Glomerular visceral epithelial cell (primary cell): ENCODE data around the gene BIRC6.

Experiments
- DNase-seq: peaks from one replicate; pipeline ENCODE4 v3.0.0-alpha.2; 2016; ENCODE audit errors: extremely low spot score

BIRC6 gene

DNA sequence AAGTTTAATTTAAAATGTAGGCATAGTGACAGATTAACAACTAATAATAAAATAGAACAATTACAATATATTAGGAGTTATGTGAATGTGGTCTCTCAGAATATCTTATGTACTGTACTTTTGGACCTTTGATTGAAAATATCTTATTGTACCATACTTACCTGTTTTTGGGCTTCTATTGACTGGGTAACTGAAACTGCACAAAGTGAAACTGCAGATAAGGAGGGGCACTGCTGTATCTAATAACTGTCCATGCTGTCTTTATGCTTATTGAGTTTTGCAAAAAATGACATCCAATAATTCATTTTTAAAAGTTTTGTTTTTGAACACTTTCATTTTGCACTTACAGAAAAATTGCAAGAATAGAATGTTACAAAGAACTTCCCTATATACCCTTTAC is 19.9 kb downstream of the BIRC6 start:
- no peak for DNase-seq

- no peak for DNase-seq
Observed at GRCh38 chr2:32377928-32378327, 21.1 kb downstream of the BIRC6 start.

DNA sequence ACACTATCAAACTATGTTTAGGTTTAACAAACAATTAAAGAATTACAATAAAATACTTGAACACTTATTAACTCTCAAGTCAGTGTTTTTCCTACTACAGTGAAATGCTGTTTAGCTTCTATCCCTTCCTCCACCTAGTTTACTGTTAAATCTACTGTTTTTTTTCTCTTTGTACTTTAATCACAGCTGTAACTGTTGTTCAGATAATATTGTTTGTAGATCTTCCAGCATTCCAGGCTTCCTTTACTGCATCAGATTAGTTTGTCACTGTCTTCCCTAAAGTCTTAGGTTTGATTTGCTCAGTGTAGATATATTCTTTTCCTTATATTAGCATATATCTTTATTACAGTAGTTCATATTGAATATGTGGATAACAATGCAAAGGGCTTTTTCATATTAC is 22.5 kb downstream of the BIRC6 start:
- no peak for DNase-seq

- DNase-seq: no peak
Observed at GRCh38 chr2:32383858-32384257, 27.0 kb downstream of the BIRC6 start.

DNA sequence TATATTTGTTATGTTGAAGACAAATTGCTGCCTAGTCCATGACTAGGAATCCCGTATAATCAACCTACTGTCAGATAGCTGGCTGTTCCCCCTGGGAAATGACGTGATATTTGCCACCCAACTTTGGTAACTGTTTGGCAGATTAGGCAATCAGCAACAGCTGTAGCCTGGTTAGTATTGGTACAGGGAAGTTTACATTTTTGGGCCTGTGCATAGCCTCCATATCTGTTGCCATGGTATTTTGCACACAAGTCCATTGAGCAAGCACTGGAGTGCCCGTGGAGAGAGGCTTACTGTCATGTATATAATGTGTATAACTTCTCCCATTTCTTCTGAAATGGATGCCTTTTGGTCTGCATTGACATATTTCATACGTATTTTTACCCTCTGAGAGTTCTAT is 27.7 kb downstream of the BIRC6 start:
- no peak for DNase-seq

GRCh38 chr2:32386739-32387138 is 29.9 kb downstream of the BIRC6 start:
- DNase-seq: no peak

DNA sequence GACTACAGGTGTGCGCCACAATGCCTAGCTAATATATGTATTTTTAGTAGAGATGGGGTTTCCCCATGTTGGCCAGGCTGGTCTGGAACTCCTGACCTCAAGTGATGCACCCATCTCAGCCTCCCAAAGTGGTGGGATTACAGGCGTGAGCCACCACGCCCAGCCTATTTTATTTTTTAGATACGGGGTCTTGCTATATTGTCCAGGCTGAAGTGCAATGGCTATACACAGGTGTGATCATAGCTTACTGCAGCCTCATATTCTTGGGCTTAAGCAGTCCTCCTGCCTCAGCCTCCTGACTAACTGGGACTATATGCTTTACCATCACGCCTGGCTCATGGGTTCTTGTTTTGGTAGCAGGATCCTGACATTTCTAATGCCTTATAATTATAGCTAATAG is 42.4 kb downstream of the BIRC6 start:
- no peak for DNase-seq

DNA sequence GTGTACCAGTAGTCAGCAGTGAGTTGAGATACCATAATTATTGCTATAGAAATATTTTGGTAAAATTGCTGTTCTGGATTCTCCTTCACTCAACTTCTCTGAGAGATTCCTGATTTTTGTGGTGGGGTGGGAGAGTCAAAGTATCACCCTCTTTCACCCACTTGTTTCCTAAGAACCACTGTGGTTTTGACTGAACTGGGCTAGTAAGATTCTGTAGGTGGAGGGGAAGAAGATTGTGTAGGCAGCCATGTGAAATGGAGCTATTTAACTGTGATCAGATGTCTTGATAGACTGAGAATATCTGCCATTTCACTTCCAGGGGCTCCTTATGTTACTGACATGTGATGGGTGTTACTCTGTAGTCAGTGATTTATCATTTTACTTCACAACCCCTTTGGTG is 45.3 kb downstream of the BIRC6 start:
- no peak for DNase-seq

DNA sequence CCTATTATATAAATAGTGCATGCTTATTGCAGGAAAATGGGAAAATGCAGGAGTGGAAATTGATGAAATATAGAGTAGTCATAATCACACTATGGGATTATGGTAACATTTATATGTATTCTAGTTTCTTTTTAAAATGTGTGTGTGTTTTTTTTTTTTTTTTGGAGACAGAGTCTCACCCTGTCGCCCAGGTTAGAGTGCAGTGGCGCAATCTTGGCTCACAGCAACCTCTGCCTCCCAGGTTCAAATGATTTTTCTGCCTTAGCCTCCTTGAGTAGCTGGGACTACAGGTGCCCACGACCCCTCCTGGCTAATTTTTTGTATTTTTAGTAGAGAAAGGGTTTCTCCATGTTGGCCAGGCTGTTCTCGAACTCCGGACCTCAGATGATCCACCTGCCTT is 47.0 kb downstream of the BIRC6 start:
- no peak for DNase-seq

- DNase-seq: no peak
Observed at GRCh38 chr2:32404691-32405090, 47.9 kb downstream of the BIRC6 start.

GRCh38 chr2:32416519-32416918 is 59.7 kb downstream of the BIRC6 start:
- no peak for DNase-seq

GRCh38 chr2:32417659-32418058 is 60.8 kb downstream of the BIRC6 start:
- DNase-seq: no peak

GRCh38 chr2:32418778-32419177 is 62.0 kb downstream of the BIRC6 start:
- DNase-seq: peak; percentile 5

- no peak for DNase-seq
Observed at GRCh38 chr2:32422133-32422532, 65.3 kb downstream of the BIRC6 start.

DNA sequence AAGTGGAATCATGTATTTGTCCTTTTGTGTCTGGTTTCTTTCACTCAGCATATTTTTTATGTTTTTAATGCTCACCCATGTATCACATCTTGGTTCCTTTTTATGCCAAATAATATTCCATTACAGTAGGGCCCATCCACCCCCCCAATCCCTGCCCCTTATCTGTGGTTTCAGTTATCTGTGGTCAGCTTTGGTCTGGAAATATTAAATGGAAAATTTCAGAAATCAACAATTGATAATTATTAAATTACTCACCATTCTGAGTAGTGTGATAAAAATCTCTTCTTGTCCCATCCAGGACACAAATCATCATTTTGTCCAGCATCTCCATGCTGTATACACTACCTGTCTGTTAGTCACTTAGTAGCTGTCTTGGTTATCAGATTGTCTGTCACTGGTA is 66.7 kb downstream of the BIRC6 start:
- no peak for DNase-seq

DNA sequence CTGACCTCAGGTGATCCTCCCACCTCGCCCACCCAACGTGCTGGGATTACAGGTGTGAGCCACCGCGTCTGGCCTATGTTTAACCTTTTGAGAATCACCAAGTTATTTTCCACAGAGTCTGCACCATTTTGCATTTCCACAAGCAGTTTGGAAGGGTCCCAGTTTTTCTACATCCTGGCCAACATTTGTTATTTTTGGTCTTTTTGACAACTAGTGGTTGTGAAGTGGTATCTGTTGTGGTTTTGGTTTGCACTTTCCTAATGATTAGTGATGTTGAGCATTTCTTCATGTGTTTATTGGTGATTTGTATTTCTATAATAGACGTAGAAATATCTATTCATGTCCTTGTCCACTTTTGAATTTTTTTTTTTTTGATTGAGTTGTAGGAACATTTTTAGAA is 67.9 kb downstream of the BIRC6 start:
- no peak for DNase-seq

- no peak for DNase-seq
Observed at GRCh38 chr2:32425719-32426141, 68.9 kb downstream of the BIRC6 start.

- no peak for DNase-seq
Observed at GRCh38 chr2:32427672-32428610, 71.1 kb downstream of the BIRC6 start.

- DNase-seq: no peak
Observed at GRCh38 chr2:32430804-32431203, 74.0 kb downstream of the BIRC6 start.

DNA sequence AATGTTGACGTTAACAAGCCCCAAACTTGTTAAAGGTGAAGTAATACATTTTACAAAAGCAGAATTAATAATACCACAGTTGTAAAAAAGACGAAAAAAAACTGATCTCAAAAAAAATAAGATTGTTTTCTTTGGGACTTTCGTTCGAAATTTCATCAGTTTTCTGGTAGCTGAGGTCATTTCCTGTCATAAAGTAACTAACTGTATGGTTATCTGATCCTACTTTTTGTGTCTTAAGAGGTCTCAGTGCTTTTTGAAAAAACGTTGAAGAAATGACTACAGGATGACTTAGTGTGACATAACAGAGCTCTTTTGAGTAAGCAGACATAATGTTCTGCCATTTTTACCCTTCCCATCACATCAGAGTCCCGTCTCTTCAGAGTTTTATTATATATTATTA is 79.3 kb downstream of the BIRC6 start:
- DNase-seq: no peak

- no peak for DNase-seq
Observed at GRCh38 chr2:32442020-32442467, 85.2 kb downstream of the BIRC6 start.

- DNase-seq: no peak
Observed at GRCh38 chr2:32446369-32446768, 89.5 kb downstream of the BIRC6 start.

DNA sequence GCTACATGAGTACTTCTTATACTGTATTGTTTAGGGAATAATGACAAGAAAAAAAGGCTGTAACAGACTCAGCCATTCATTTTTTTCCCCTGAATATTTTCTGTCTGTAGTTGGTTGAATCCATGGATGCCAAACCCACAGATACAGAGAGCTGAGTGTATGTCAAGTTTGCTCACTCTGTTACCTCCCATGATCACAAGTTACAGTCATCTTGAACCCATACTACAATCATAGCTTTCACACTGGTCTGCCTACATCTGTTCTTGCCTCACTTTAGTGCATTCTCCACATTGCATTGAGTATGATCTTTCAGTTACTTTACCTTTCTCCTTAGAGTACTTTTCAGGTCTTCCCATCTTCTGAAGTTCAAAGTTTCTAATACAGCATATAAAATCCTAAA is 94.0 kb downstream of the BIRC6 start:
- no peak for DNase-seq
